ENCODE measurements around the gene HNF1A. TPM values are rescaled to one million over a fixed set of nuclear protein-coding genes. Genes with fewer than 3 reads are reported as not detected.

The HNF1A gene, protein sequence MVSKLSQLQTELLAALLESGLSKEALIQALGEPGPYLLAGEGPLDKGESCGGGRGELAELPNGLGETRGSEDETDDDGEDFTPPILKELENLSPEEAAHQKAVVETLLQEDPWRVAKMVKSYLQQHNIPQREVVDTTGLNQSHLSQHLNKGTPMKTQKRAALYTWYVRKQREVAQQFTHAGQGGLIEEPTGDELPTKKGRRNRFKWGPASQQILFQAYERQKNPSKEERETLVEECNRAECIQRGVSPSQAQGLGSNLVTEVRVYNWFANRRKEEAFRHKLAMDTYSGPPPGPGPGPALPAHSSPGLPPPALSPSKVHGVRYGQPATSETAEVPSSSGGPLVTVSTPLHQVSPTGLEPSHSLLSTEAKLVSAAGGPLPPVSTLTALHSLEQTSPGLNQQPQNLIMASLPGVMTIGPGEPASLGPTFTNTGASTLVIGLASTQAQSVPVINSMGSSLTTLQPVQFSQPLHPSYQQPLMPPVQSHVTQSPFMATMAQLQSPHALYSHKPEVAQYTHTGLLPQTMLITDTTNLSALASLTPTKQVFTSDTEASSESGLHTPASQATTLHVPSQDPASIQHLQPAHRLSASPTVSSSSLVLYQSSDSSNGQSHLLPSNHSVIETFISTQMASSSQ
- total RNA-seq: not detected in 2 replicates

GRCh38 chr12:120978296-120979219 is at the start of gene HNF1A:
HNF1A (plus strand) TSS chr12:120978543; CDS start chr12:120978769, 226 bp downstream.

GRCh38 chr12:121015825-121016766 is 37.8 kb downstream of the HNF1A start, which contains the start of gene C12orf43:
C12orf43 (minus strand) TSS chr12:121016487; CDS start chr12:121016474, 13 bp downstream.

GRCh38 chr12:121038861-121039668 is 60.7 kb downstream of the HNF1A start, which contains the start of gene OASL:
OASL (minus strand) TSS chr12:121039246; CDS start chr12:121038971, 275 bp downstream.

Other genes with a start within 250 kb of the HNF1A start
- gene SPPL3, start 74.2 kb upstream of the HNF1A start, total RNA-seq: 13.6 and 14.2 TPM in 2 replicates
- gene C12orf43, start 37.9 kb downstream of the HNF1A start, total RNA-seq: 5.9 and 12.1 TPM in 2 replicates
- 0.24 and 0.37 TPM in 2 replicates for gene OASL, start 60.7 kb downstream of the HNF1A start, total RNA-seq
- not detected in 2 replicates for gene P2RX7, start 154.3 kb downstream of the HNF1A start, total RNA-seq
- gene P2RX4, start 231.6 kb downstream of the HNF1A start, total RNA-seq: 11.0 and 14.4 TPM in 2 replicates

Measured in cardiac ventricle fibroblast (primary cell).